ENCODE data around the gene TAPBP.

Gene TAPBP

DNA sequence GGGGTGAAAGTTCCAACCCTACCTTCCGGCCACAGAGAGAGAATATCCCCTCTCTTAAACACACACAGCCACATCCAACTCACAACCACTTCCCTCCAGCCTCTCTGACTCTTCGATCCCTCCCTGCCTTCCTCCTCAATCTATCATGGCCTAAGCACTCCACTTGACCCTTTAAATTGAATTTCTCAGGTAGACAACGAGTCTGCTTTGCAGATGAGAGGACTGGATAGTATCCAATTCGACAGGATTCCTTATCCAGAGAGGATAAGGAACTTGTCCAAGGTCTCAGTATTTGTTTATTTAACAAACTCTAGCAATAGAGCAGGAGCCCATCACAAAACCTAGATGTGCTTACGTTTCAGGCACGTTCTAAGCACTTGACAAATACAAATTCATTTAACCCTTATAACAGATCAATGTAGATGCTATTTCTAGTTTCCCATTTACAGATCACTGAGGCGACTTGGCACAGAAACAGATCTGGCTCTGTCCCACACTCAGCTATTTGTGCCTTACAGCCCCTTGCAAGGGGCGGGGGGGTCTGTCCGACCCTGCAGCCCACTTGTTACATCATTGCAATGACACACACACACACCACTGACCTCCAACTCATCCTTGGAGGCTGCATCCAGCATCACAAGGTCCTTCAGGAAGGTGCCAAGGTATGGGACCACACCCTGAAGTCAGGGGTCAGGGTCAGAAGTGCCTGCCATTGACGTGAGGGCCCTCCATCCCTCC lies 19.6 kb downstream of the TAPBP start:
- TF ChIP-seq, protein P1, sequence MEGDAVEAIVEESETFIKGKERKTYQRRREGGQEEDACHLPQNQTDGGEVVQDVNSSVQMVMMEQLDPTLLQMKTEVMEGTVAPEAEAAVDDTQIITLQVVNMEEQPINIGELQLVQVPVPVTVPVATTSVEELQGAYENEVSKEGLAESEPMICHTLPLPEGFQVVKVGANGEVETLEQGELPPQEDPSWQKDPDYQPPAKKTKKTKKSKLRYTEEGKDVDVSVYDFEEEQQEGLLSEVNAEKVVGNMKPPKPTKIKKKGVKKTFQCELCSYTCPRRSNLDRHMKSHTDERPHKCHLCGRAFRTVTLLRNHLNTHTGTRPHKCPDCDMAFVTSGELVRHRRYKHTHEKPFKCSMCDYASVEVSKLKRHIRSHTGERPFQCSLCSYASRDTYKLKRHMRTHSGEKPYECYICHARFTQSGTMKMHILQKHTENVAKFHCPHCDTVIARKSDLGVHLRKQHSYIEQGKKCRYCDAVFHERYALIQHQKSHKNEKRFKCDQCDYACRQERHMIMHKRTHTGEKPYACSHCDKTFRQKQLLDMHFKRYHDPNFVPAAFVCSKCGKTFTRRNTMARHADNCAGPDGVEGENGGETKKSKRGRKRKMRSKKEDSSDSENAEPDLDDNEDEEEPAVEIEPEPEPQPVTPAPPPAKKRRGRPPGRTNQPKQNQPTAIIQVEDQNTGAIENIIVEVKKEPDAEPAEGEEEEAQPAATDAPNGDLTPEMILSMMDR (IDR thresholded peaks at IDR 0.05; ENCODE audit: low read length), result no peak
- no peak for TF ChIP-seq EZH2 (IDR thresholded peaks at IDR 0.05; ENCODE audit: borderline replicate concordance, low read length)
- Histone ChIP-seq H3K36me3 (ENCODE audit: insufficient read depth, low read length) (peaks cover 32% of the 10 kb centered on the region; the same call in 1 of the 2 replicates), H3K4me1 (ENCODE audit: insufficient read depth, low read length, severe bottlenecking) (peaks cover 20% of the 10 kb centered on the region)

DNA sequence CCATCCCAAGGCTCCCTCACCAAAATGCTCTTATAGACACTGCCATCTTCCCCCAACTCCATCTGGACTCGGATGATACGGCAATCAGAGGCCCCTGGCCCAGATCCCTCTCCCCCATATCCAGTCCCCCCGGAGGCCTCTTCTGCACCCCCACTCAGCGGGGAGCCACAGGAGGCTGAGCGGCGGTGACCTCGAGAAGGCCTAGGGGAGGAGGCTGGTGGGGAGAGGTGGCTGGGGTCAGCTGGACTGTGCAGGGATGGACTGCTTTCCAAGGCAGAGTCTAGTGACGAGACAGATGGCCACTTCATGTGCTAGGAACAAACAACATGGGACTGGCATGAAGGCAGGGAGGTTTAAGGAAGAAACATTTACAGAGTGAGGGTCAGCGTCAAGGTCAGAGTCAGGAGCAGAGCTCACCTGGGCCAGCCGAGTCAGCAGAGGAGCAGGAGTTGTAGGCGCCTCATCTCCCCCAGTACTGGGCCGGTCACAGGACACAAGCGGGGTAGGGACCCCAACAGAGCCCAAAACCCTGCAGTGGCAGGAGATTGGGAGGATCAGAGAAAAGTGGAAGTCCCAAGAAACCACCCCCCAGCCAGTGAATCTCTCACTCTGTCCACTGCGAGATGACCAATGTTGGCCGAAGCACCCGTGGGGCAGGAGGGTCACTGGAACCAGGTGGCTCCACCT lies 20.7 kb downstream of the TAPBP start:
- Histone ChIP-seq H3K9ac (ENCODE audit: low read length) (no peak overlapping the region), H3K36me3 (ENCODE audit: insufficient read depth, low read length) (peaks cover 32% of the 10 kb centered on the region; the same call in 1 of the 2 replicates), H3K4me2 (ENCODE audit: low read length) (no peak overlapping the region), H3K27me3 (ENCODE audit: insufficient read depth, low read length) (no peaks in the 10 kb centered on the region), H3K27ac (ENCODE audit: low read depth, low read length, poor library complexity, severe bottlenecking) (no peak overlapping the region), H3K9me2 (ENCODE audit: low read depth, low read length) (no peaks in the 10 kb centered on the region), H3K79me2 (ENCODE audit: insufficient read depth, low read length) (peaks cover 17% of the 10 kb centered on the region), H3F3A (ENCODE audit: insufficient read depth, low read length) (no peaks in the 10 kb centered on the region), H4K20me1 (ENCODE audit: insufficient read depth, low read length) (no peaks in the 10 kb centered on the region), H3K4me1 (ENCODE audit: insufficient read depth, low read length, severe bottlenecking) (peaks cover 25% of the 10 kb centered on the region), H3K9me3 (ENCODE audit: low read length) (no peaks in the 10 kb centered on the region), H3K4me3 (ENCODE audit: low read depth, low read length, poor library complexity, severe bottlenecking) (no peak overlapping the region), H2AFZ (ENCODE audit: low read length) (no peak overlapping the region)
- TF ChIP-seq, protein P1 (IDR thresholded peaks at IDR 0.05; ENCODE audit: low read length), result no peak
- TF ChIP-seq EZH2 (IDR thresholded peaks at IDR 0.05; ENCODE audit: borderline replicate concordance, low read length), result no peak

More for the DNA sequence above, 19.6 kb downstream of the TAPBP start:
- Histone ChIP-seq H3K9me3 (ENCODE audit: low read length) (no peaks in the 10 kb centered on the region), H3K9me2 (ENCODE audit: low read depth, low read length) (no peaks in the 10 kb centered on the region), H3K4me2 (ENCODE audit: low read length) (no peak overlapping the region), H3K9ac (ENCODE audit: low read length) (no peak overlapping the region), H3K4me3 (ENCODE audit: low read depth, low read length, poor library complexity, severe bottlenecking) (no peak overlapping the region), H3K79me2 (ENCODE audit: insufficient read depth, low read length) (peaks cover 11% of the 10 kb centered on the region), H4K20me1 (ENCODE audit: insufficient read depth, low read length) (no peaks in the 10 kb centered on the region), H3K27ac (ENCODE audit: low read depth, low read length, poor library complexity, severe bottlenecking) (no peak overlapping the region), H3K27me3 (ENCODE audit: insufficient read depth, low read length) (no peaks in the 10 kb centered on the region), H2AFZ (ENCODE audit: low read length) (no peak overlapping the region), H3F3A (ENCODE audit: insufficient read depth, low read length) (no peaks in the 10 kb centered on the region)

DNA sequence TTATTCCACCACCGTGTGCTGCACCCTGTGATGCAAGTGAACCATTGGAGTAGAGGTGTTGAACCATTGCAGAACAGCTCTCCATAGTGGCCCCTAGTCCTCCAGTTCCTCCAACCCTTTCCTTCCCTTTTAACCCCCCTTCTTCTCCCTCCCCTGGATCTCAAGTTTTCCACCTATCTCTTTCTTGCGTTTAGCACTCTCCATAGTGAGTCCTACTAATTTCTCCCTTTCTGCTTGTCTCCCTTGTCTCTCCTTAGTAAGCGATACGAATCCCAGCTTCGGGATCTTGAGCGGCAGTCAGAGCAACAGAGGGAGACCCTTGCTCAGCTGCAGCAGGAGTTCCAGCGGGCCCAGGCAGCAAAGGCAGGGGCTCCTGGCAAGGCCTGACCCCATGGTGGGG lies 23.4 kb downstream of the TAPBP start:
- Histone ChIP-seq H3K4me3 (ENCODE audit: low read depth, low read length, poor library complexity, severe bottlenecking) (peak overlapping the region; percentile 98), H3K9ac (ENCODE audit: low read length) (peak overlapping the region; percentile 95), H3K79me2 (ENCODE audit: insufficient read depth, low read length) (peaks cover 17% of the 10 kb centered on the region), H3F3A (ENCODE audit: insufficient read depth, low read length) (no peaks in the 10 kb centered on the region), H3K9me2 (ENCODE audit: low read depth, low read length) (no peaks in the 10 kb centered on the region), H3K4me2 (ENCODE audit: low read length) (peak overlapping the region; percentile 89), H4K20me1 (ENCODE audit: insufficient read depth, low read length) (no peaks in the 10 kb centered on the region), H3K36me3 (ENCODE audit: insufficient read depth, low read length) (peaks cover 47% of the 10 kb centered on the region), H2AFZ (ENCODE audit: low read length) (no peak overlapping the region), H3K27ac (ENCODE audit: low read depth, low read length, poor library complexity, severe bottlenecking) (no peak overlapping the region), H3K9me3 (ENCODE audit: low read length) (no peaks in the 10 kb centered on the region), H3K27me3 (ENCODE audit: insufficient read depth, low read length) (no peaks in the 10 kb centered on the region), H3K4me1 (ENCODE audit: insufficient read depth, low read length, severe bottlenecking) (peaks cover 24% of the 10 kb centered on the region)
- TF ChIP-seq EZH2 (IDR thresholded peaks at IDR 0.05; ENCODE audit: borderline replicate concordance, low read length), result no peak
- TF ChIP-seq, protein P1 (IDR thresholded peaks at IDR 0.05; ENCODE audit: low read length), result no peak

Measured in OCI-LY1 (cell line).